ENCODE data around the gene NCKAP1. TPM values are rescaled to one million over a fixed set of nuclear protein-coding genes. Genes with fewer than 3 reads are reported as not detected.

Gene NCKAP1
- total and polyA plus RNA-seq, 2 of the 4 experiments (the other 2 are of a cell fraction), result 91.1 to 160 TPM

DNA sequence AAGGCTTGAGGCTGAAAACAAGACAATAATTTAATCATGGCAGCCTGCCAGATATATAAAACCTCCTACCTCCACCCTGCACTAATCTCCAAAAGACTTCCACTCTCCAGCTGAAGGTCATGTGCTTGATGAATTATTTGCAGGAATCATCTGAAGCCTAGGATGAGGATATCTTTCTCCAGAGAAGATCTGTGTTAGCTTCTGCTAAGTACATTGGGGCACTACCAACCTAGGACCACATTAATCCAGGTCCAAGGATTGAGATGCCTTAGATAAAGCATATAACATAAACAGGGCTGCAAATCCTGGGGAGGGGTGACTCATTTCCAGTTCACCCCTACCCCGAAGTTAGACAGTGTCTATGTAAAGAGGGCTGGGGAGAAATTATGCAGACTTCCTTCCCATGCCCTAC lies 91.3 kb downstream of the NCKAP1 start:
- Histone ChIP-seq H4K8ac (ENCODE audit: low read depth in 2 of 2, low read length in 2 of 2) (peak overlapping the region in 1 of 2 experiments; percentile 60; a peak in 1 of 4 replicates), H3K9ac (ENCODE audit: low read depth, low read length) (no peak overlapping the region), H2AK9ac (replicated peaks; ENCODE audit: low read depth, low read length, poor library complexity) (no peak overlapping the region), H3K23ac (ENCODE audit: low read depth, low read length) (peak overlapping the region; percentile 63; the same call in 1 of the 2 replicates), H3K4me1 (ENCODE audit: control insufficient read depth, insufficient read depth, low read length) (peaks cover 3% of the 10 kb centered on the region), H2BK15ac (ENCODE audit: low read depth, low read length) (no peak overlapping the region), H4K20me1 (ENCODE audit: insufficient read depth, low read length) (peaks cover 3% of the 10 kb centered on the region; the same call in 1 of the 2 replicates), H3K4me2 (ENCODE audit: low read depth, low read length) (no peak overlapping the region), H3K27me3 (ENCODE audit: control insufficient read depth, insufficient read depth, low read length) (no peaks in the 10 kb centered on the region), H2BK5ac (ENCODE audit: low read depth, low read length, poor library complexity, severe bottlenecking) (no peak overlapping the region), H2BK20ac (ENCODE audit: low read depth, low read length) (no peak overlapping the region), H4K91ac (ENCODE audit: insufficient read depth, low read depth, low read length) (no peak overlapping the region), H4K5ac (ENCODE audit: low read depth, low read length) (no peak overlapping the region), H3K18ac (ENCODE audit: low read depth, low read length) (no peak overlapping the region), H2AK5ac (ENCODE audit: low read depth, low read length) (no peak overlapping the region; the same call in 1 of the 2 replicates), H3K9me3 (ENCODE audit: control insufficient read depth, insufficient read depth, low read length) (no peaks in the 10 kb centered on the region), H3K56ac (ENCODE audit: extremely low read depth, insufficient read depth, low read length) (no peak overlapping the region), H3K27ac (ENCODE audit: insufficient read depth, low read length) (no peak overlapping the region), H3K9me1 (ENCODE audit: insufficient read depth, low read length) (peaks cover 4% of the 10 kb centered on the region; the same call in 1 of the 2 replicates), H2AFZ (replicated peaks; ENCODE audit: low read length, poor library complexity) (no peak overlapping the region), H3K79me1 (ENCODE audit: low read depth in 1 of 2, low read length in 2 of 2) (peaks cover 9 to 25% of the 10 kb centered on the region in 2 experiments), H3K36me3 (ENCODE audit: control insufficient read depth, insufficient read depth, low read length) (peaks cover 15% of the 10 kb centered on the region), H2BK120ac (ENCODE audit: low read depth, low read length) (no peak overlapping the region), H3K4ac (ENCODE audit: low read depth, low read length) (no peak overlapping the region), H3K14ac (replicated peaks; ENCODE audit: low read depth, low read length) (peak overlapping the region; percentile 47; the same call in 1 of the 2 replicates), H3K4me3 (ENCODE audit: insufficient read depth, low read depth, low read length) (no peak overlapping the region)
- ATAC-seq (ENCODE audit: low read depth) (peak; percentile 32), DNase-seq (peak; percentile 22)
- intact Hi-C loops (cut with micrococcal nuclease) (loop anchor here (5.0 kb wide), 1 partner anchor 35 kb away; no protein-coding TSS in a partner anchor), dilution Hi-C loops (cut with HindIII; ENCODE audit: low sequenced_read_pairs, unreplicated experiment) (no loop called here), in situ Hi-C loops (cut with MboI; ENCODE audit: low sequenced_read_pairs) (no loop called here)
- CTCF ChIA-PET, result no interaction called here
- TF ChIP-seq NFE2L2 (IDR thresholded peaks at IDR 0.05; ENCODE audit: low read depth, low read length) (no peak), MXI1 (IDR thresholded peaks at IDR 0.05; ENCODE audit: borderline replicate concordance, low read depth, low read length) (no peak), CEBPB (IDR thresholded peaks at IDR 0.05; ENCODE audit: low read depth, low read length) (no peak), FOS (IDR thresholded peaks at IDR 0.05; ENCODE audit: low read depth, low read length) (no peak), RAD21 (IDR thresholded peaks at IDR 0.05; ENCODE audit: low read length) (no peak)
- POLR2A ChIA-PET (ENCODE audit: unreplicated experiment), result no interaction called here
- no TSS peak for BruUV-seq (replicated peaks)
- no CpG with 5 or more reads among the region's 1 CpG for WGBS, 2 experiments (ENCODE audit: extremely low coverage in 2 of 2, insufficient read length in 1 of 2)
